PC-9 (cell line): ENCODE results near the gene CA4. TPM values are rescaled to one million over a fixed set of nuclear protein-coding genes. Genes with fewer than 3 reads are reported as not detected.
A peak's percentile ranks its signal among the peaks of the same experiment; 100 is the strongest.

Source experiments
- BruUV-seq: library from RNA; stranded (reverse); fragments of 400-500 nt; replicated peaks from 2 replicates; lab custom pipeline; 2021; lab: Mats Ljungman, UMichigan
- CTCF ChIA-PET: fragments of 300-600 bp; sonication (Branson Sonifier 250); formaldehyde crosslinking; loops from one replicate; lab custom pipeline; 2022; ENCODE audit warnings: antibody characterized with exemption; lab: Charles Lee
- POLR2A ChIA-PET: fragments of 300-600 bp; sonication (Branson Sonifier 250); formaldehyde crosslinking; loops from one replicate; lab custom pipeline; 2022; ENCODE audit warnings: antibody characterized with exemption; ENCODE audit not compliant: unreplicated experiment; lab: Charles Lee
- DNase-seq, 2 experiments: peaks; one replicate each; pipeline versions ENCODE4 v3.0.0 to v3.0.0-alpha.2; 2015 to 2022; ENCODE audit warnings: mixed read lengths in 1 of 2
- H2AFZ ChIP-seq: fragments of 200-600 bp; sonication (generic); 2 replicates; pipeline ENCODE4 v1.8.1; 2017; ENCODE audit warnings: antibody characterized with exemption
- H3F3A ChIP-seq: fragments of 200-600 bp; sonication (generic); 2 replicates; pipeline ENCODE4 v1.8.1; 2017; ENCODE audit warnings: antibody characterized with exemption, mild to moderate bottlenecking, low read depth; ENCODE audit not compliant: insufficient read depth
- H3K27ac ChIP-seq: fragments of 200-600 bp; sonication (generic); 2 replicates; pipeline ENCODE4 v1.6.1; 2016; ENCODE audit warnings: mixed run types
- H3K27me3 ChIP-seq: fragments of 200-600 bp; sonication (generic); 2 replicates; pipeline ENCODE4 v1.6.1; 2016; ENCODE audit warnings: low read depth, mixed run types; ENCODE audit not compliant: insufficient read depth
- H3K36me3 ChIP-seq: fragments of 200-600 bp; sonication (generic); 2 replicates; pipeline ENCODE4 v1.6.1; 2016; ENCODE audit warnings: low read depth, mixed run types
- H3K4me1 ChIP-seq: fragments of 200-600 bp; sonication (generic); replicated peaks from 2 replicates; pipeline ENCODE4 v1.6.1; 2016; ENCODE audit warnings: mixed run types; ENCODE audit not compliant: insufficient read depth
- H3K4me2 ChIP-seq: fragments of 200-600 bp; sonication (generic); 2 replicates; pipeline ENCODE4 v1.6.1; 2017; ENCODE audit warnings: mixed run types
- H3K4me3 ChIP-seq: fragments of 200-600 bp; sonication (generic); 2 replicates; pipeline ENCODE4 v1.6.1; 2016; ENCODE audit warnings: mixed run types
- H3K79me2 ChIP-seq: fragments of 200-600 bp; sonication (generic); 2 replicates; pipeline ENCODE4 v1.6.1; 2017; ENCODE audit warnings: low read depth, mixed run types
- H3K9me2 ChIP-seq: fragments of 200-600 bp; sonication (generic); 2 replicates; pipeline ENCODE4 v1.8.1; 2017; ENCODE audit warnings: mild to moderate bottlenecking; ENCODE audit not compliant: insufficient read depth
- H3K9me3 ChIP-seq: fragments of 200-600 bp; sonication (generic); 2 replicates; pipeline ENCODE4 v1.8.1; 2016; ENCODE audit warnings: low read depth; ENCODE audit not compliant: insufficient read depth
- H4K20me1 ChIP-seq: fragments of 200-600 bp; sonication (generic); 2 replicates; pipeline ENCODE4 v1.8.1; 2017; ENCODE audit not compliant: insufficient read depth
- CTCF ChIP-seq: fragments of 200-600 bp; sonication (generic); conservative IDR thresholded peaks from 2 replicates; pipeline ENCODE4 v1.6.1; 2017; ENCODE audit warnings: mixed run types, antibody characterized with exemption, mild to moderate bottlenecking, moderate library complexity
- EZH2 ChIP-seq: fragments of 200-600 bp; sonication (generic); IDR thresholded peaks from 2 replicates; pipeline ENCODE4 v1.8.0; 2017; ENCODE audit warnings: antibody characterized with exemption, low read depth
- intact Hi-C: fragments of 100-400 bp; cut with micrococcal nuclease; formaldehyde crosslinking; loops from one replicate; pipeline ENCODE4 v1.10.0; 2022; ENCODE audit not compliant: unreplicated experiment
- total RNA-seq: library from RNA; stranded (reverse); gene quantifications from 2 replicates; pipeline ENCODE4 v1.2.3, GENCODE V29; 2021

CA4 gene
- total RNA-seq, 1 experiment from 2014 or later: not detected

- Histone ChIP-seq H3K27me3 (no peaks in the 10 kb centered on the region), H4K20me1 (no peaks in the 10 kb centered on the region), H3K36me3 (no peaks in the 10 kb centered on the region), H3K79me2 (no peaks in the 10 kb centered on the region), H3K4me2 (peak overlapping the region; percentile 39; the same call in 1 of the 2 replicates), H2AFZ (0 out of 2 replicates have a peak overlapping the region, but pooled peaks have one; percentile 68), H3F3A (no peaks in the 10 kb centered on the region; the same call in 1 of the 2 replicates), H3K27ac (no peak overlapping the region), H3K9me3 (no peaks in the 10 kb centered on the region), H3K4me1 (no peaks in the 10 kb centered on the region), H3K4me3 (peak overlapping the region; percentile 32; the same call in 1 of the 2 replicates), H3K9me2 (no peaks in the 10 kb centered on the region)
- intact Hi-C loops: loop anchor here (10.0 kb wide), 1 partner anchor 532 kb away; no protein-coding TSS in a partner anchor
- DNase-seq: peak in 1 of 2 experiments; percentile 40
- TF ChIP-seq EZH2 (no peak), CTCF (no peak)
- no TSS peak for BruUV-seq
- POLR2A ChIA-PET: interaction anchor here (0.6 to 0.7 kb wide), 2 partner anchors 10 to 320 kb away, joined by 5 to 11 read pairs; no protein-coding TSS in a partner anchor
- CTCF ChIA-PET: no interaction called here
These were observed 47.1 kb upstream of the CA4 start for GRCh38 chr17:60102632-60103096.

- H3F3A ChIP-seq: no peaks in the 10 kb centered on the region; the same call in 1 of the 2 replicates
- ChIA-PET CTCF (no interaction called here), POLR2A (no interaction called here)
- no peaks in the 10 kb centered on the region for H3K9me2 ChIP-seq
- H3K9me3 ChIP-seq: no peaks in the 10 kb centered on the region
- no TSS peak for BruUV-seq
- intact Hi-C loops: loop anchor here (10.0 kb wide), 1 partner anchor 531 kb away; no protein-coding TSS in a partner anchor
- no peaks in the 10 kb centered on the region for H3K4me1 ChIP-seq
- H4K20me1 ChIP-seq: no peaks in the 10 kb centered on the region
- H3K27ac ChIP-seq: no peak overlapping the region
- no peak overlapping the region for H3K4me3 ChIP-seq
- H2AFZ ChIP-seq: no peak overlapping the region
- DNase-seq: no peak
- TF ChIP-seq CTCF (no peak), EZH2 (no peak)
- H3K79me2 ChIP-seq: no peaks in the 10 kb centered on the region
- H3K4me2 ChIP-seq: no peak overlapping the region
- no peaks in the 10 kb centered on the region for H3K36me3 ChIP-seq
- H3K27me3 ChIP-seq: no peaks in the 10 kb centered on the region
These were observed 45.8 kb upstream of the CA4 start for GRCh38 chr17:60103957-60104356.

- Histone ChIP-seq H3K4me2 (no peak overlapping the region), H3K9me2 (no peaks in the 10 kb centered on the region), H2AFZ (no peak overlapping the region), H3K9me3 (no peaks in the 10 kb centered on the region), H3K4me1 (no peaks in the 10 kb centered on the region), H4K20me1 (no peaks in the 10 kb centered on the region), H3K79me2 (no peaks in the 10 kb centered on the region), H3K36me3 (no peaks in the 10 kb centered on the region), H3K27ac (no peak overlapping the region), H3K4me3 (no peak overlapping the region), H3K27me3 (no peaks in the 10 kb centered on the region), H3F3A (no peaks in the 10 kb centered on the region)
- TF ChIP-seq EZH2 (no peak), CTCF (no peak)
- no TSS peak for BruUV-seq
- POLR2A ChIA-PET: interaction anchor here (0.6 kb wide), 1 partner anchor 534 kb away, joined by 4 read pairs; no protein-coding TSS in a partner anchor
- CTCF ChIA-PET: no interaction called here
- intact Hi-C loops: loop anchor here (10.0 kb wide), 1 partner anchor 528 kb away; no protein-coding TSS in a partner anchor
- no peak for DNase-seq
These were observed 43.3 kb upstream of the CA4 start for GRCh38 chr17:60106340-60107059.
